ENCODE measurements around the gene PRICKLE2.
A peak's percentile ranks its signal among the peaks of the same experiment; 100 is the strongest.

PRICKLE2 gene

GRCh38 chr3:64224826-64225610, at the start of gene PRICKLE2:
PRICKLE2 (minus strand) TSS chr3:64225466; CDS start chr3:64198927, 26,539 bp downstream.
- DNase-seq: no peak

- DNase-seq: no peak
Measured at GRCh38 chr3:64272842-64273241, 47.6 kb upstream of the PRICKLE2 start.

DNA sequence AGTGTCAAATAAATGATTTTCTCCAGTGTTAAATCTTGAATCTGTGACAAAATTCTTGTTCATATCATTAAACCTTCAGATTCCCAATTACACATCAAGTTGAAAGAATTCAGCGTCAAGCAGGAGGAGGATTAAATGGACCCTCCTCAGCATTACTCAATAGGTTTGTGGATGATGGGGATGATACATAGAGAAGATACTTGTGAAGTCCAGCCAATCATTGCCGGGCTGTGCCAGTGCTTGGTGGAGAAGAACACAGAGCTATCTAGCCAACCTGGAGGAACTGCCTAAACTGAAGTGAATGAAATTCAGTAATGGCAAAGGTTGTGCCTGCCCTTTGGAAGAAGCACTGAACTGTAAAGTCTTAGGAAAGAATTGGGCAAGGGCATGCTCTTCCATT, 47.0 kb upstream of the PRICKLE2 start:
- no peak for DNase-seq

DNA sequence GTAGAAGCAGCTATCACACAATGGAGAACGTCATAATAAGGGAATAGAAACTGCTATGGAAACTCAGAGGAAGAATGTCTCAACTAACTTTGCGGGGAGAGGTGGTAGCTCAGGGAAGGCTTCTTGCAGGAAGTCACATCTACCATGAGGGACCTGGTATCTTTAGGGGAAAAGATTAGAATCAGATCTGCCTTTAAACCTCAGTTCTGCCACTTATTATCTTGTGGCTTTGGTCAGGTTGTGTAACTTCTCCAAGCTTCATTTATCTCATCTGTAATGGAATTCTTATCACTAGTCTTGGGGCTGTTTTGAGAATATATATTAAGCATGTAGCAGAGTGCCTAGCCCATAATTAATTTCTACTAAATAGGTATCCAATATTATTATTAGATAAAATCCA, 46.4 kb upstream of the PRICKLE2 start:
- DNase-seq: no peak

DNA sequence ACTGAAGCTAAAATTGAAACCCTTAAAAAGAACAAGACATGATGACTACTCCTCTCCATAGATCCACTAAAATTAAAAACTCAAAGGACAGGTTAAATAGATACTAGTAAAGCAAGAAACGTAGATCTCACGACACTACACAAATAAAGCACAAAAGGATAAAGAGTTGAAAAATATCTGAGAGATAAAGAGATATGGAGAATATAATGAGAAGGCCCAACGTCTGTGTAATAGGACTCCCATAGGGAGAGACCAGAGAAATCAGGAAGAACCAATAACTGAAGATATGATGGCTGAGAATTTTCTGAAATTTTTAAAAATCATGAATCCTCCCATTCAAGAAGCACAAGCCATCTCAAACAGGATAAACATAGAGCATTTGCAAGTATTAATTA, 45.6 kb upstream of the PRICKLE2 start:
- no peak for DNase-seq

DNA sequence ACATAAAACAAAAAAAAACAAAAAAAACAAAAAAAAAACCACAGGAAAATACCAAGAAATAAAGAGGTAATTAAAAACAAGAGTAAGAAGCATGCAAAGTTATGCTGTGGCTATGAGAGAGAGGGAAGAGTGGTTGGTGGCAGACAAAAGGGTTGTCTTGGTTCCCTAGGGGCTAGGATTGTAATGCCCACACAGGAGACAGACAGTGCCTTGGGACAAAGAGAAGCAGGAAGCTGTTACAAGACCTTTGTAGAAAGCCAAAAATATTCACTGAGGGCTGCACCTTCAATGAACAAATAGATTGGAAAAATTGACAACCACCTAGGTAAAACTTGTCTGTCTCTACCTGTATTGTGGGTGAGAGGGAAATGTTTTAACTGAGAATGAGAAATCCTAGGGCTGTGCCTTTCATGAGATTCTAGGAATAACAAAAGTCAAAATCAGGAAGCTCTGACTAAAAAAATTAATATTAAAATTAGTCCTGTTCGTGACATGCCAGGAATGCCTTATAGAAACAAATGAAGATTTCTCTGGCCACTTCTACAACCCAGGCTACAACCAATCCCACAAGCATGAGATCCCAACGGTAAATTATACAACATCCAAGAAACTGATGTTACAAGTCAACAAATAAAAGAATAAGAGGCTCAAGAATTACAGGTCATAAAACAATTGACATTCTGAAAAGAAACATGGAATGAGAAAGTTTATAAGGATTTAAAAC, 45.0 kb upstream of the PRICKLE2 start:
- no peak for DNase-seq

GRCh38 chr3:64268926-64269325, 43.7 kb upstream of the PRICKLE2 start:
- DNase-seq: peak; percentile 28

GRCh38 chr3:64267721-64268604, 42.7 kb upstream of the PRICKLE2 start:
- no peak for DNase-seq

GRCh38 chr3:64266983-64267382, 41.7 kb upstream of the PRICKLE2 start:
- DNase-seq: no peak

DNA sequence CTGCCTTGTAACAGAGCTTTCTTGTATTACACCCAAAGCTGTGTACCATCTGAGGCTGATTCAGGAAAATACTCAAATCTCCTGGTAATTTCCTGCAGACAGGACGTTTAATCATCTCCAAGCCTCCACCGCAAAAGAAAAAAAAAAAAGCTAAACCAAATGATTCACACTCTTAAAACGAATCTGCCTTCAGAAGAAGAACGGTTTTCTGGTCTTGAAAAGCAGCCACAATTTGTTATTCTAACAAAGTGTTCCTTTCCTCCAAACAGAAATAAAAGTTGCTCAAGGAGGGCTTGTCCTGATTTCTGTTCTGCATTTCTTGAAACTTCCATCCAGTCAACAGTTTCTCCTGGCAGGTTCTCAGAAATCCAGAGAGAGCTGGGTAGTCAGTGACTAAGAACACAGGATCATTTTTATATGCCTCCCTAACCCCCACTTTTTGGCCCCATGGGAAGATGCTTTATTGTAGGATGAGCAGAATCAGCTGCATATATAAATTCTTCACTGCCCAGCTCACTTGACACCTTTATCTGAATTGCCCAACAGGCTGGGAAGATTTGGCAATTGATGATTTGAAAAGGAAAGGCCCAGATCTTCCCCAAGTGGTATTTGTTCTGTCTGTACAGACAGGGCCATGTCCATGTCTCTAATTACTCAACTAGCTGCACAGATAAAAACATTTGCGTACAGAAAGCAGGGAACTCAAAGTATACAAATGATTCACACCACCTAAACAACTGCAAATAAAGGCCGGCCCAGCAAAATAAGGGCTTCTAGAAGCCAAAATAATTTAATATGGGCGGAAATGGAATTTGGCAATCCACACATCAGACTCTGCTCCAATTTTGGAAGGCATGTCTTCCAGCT, 41.0 kb upstream of the PRICKLE2 start:
- no peak for DNase-seq

DNA sequence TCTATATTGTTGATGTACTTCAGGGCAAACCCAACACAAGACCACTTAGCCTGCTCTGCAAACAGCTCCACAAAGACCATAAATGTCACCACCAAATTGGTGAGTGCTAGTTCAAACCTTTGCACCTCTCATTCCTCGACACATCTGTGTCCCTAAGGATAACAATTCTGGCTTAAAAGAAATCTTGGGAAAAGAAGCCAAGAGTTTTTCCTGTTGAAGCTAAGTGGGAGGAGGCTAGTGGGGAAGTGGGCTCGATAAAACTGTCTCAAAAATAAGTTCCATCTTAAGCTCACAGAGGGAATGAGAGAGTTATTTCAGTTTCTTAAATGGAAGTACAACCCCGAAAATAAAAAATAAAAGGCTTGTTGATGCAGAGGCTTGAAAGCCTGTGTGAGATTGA, 40.4 kb upstream of the PRICKLE2 start:
- no peak for DNase-seq

DNA sequence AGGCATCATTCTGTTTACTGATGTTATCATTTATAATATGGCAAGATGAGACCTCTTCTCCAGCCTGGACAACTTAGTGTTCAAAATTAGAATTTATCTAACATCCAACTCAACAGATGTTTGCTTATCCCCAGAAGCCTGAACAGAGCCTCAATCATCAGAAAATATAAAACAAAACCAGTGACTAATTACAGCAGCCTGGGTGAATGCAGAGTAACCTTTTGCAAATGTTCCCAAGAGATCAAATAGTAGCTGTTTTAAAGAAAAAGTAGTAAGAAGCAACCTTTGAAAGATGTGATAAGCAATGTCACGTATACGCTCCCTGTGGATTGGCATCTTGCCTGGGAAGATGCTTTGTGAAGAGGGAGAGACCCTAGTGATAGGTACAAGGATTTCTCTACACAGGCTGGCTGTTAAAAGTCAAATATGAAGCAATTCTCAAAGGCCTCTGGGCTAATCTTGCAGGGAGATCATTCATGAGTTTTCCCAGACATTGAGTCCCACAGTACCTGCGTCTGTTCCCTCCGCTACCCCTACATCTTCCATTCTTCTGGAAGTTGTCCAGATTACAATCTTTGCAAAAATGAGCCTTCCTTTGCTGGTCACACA, 39.3 kb upstream of the PRICKLE2 start:
- DNase-seq: no peak

- no peak for DNase-seq
Measured at GRCh38 chr3:64262574-64263114, 37.4 kb upstream of the PRICKLE2 start.

GRCh38 chr3:64260431-64260830, 35.2 kb upstream of the PRICKLE2 start:
- DNase-seq: no peak

- no peak for DNase-seq
Measured at GRCh38 chr3:64259636-64260035, 34.4 kb upstream of the PRICKLE2 start.

- no peak for DNase-seq
Measured at GRCh38 chr3:64257100-64257755, 32.0 kb upstream of the PRICKLE2 start.

GRCh38 chr3:64255741-64256340, 30.6 kb upstream of the PRICKLE2 start:
- DNase-seq: no peak

- DNase-seq: no peak
Measured at GRCh38 chr3:64254443-64254842, 29.2 kb upstream of the PRICKLE2 start.

DNA sequence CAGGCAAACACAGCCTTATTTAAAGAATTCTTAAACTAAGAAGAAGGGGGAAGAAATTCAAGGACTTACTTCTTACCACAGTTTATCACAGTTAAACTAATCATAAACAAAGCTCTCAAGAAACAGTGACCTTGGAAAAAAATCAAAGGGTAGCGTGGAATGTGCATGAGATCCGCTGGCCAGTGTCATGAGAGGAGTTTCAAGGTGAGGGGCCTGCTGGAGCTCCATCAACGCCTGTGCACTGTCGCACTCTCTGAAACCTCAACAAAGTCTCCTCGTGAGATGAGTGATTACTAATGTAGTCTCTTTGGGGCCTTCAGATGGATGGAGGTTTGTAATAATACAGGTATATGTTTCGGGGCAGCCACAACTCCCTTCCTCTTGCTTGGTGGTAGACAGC, 28.4 kb upstream of the PRICKLE2 start:
- DNase-seq: no peak

GRCh38 chr3:64251019-64251418, 25.8 kb upstream of the PRICKLE2 start:
- no peak for DNase-seq

Data from NCI-H774 (cell line).